Measurements from ENCODE around the gene SNAP29. TPM values are rescaled to one million over a fixed set of nuclear protein-coding genes. Genes with fewer than 3 reads are reported as not detected.
"Not testable (repeated sequence)": the region's sequence is repeated elsewhere in the genome, so short reads cannot be mapped to it uniquely, and the experiment has no call there.

SNAP29 gene
- total and polyA plus RNA-seq, 8 donors = 6.6 to 16.1 (median 11.7) TPM

GRCh38 chr22:20926243-20926642 lies 67.4 kb downstream of the SNAP29 start:
- no peaks in the 10 kb centered on the region for H3K36me3 ChIP-seq
- no peak for DNase-seq
- no peak for ATAC-seq
- H3K27me3 ChIP-seq = no peaks in the 10 kb centered on the region
- no peak for FAIRE-seq
- no peak for TF ChIP-seq CTCF (IDR thresholded peaks at IDR 0.05)
- intact Hi-C loops (cut with DNase I) = no loop called here
- no peaks in the 10 kb centered on the region for H3K9me3 ChIP-seq
- H3K4me1 ChIP-seq = peaks cover 0 to 8% (median 0%) of the 10 kb centered on the region in 3 donors
- no peak overlapping the region for H3K27ac ChIP-seq
- 84 to 91% methylated on average over 2 of the region's 2 CpGs for WGBS, 2 donors
- no peak overlapping the region for H3K4me3 ChIP-seq

DNA sequence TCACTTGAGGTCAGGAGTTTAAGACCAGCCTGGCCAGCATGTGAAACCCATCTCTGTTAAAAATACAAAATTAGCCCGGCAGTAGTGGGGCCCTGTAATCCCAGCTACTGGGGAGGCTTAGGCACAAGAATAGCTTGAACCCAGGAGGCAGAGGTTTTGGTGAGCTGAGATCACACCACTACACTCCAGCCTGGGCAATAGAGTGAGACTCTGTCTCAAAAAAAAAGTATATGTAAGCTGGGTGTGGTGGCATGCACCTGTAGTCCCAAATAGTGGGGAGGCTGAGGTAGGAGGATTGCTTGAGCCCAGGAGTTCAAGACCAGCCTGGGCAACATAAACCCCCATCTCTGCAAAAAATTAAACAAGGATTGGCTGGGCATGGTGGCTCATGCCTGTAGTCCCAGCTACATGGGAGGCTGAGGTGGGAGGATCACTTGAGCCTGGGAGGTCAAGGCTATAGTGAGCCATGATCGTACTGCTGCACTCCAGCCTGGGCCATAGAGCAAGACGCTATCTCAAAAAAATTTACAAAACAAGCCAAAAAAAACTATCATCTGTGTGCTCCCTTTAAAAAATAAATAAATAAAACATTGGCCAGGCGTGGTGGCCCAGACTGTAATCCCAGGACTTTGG lies 69.2 kb downstream of the SNAP29 start:
- FAIRE-seq (no peak), ATAC-seq (no peak), DNase-seq (no peak)
- Histone ChIP-seq H3K27me3 (no peaks in the 10 kb centered on the region), H3K36me3 (no peaks in the 10 kb centered on the region), H3K4me1 (peaks cover 0 to 7% (median 0%) of the 10 kb centered on the region in 3 donors), H3K27ac (no peak overlapping the region), H3K9me3 (no peaks in the 10 kb centered on the region), H3K4me3 (no peak overlapping the region)
- no peak for TF ChIP-seq CTCF (IDR thresholded peaks at IDR 0.05)
- 86 to 87% methylated on average over 4 of the region's 4 CpGs for WGBS, 2 donors
- intact Hi-C loops (cut with DNase I) = no loop called here

DNA sequence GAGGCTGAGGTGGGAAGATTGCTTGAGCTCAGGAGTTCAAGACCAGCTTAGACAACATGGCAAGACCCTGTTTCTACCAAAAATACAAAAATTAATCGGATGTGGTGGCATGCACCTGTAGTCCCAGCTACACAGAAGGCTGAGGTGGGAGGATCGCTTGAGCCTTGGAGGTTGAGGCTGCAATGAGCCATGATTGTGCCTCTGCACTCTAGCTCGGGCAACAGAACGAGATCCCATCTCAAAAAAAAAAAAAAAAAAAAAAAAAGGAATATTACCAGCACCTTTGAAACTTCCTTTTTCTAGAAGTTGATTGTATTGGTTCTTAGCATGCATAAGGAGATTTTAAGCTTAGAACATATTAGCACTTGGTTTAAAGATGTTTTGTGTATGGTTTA lies 69.8 kb downstream of the SNAP29 start:
- DNase-seq (no peak), FAIRE-seq (no peak), ATAC-seq (no peak)
- no peak overlapping the region for H3K4me3 ChIP-seq
- peaks cover 0 to 7% (median 0%) of the 10 kb centered on the region in 3 donors for H3K4me1 ChIP-seq
- intact Hi-C loops (cut with DNase I) = no loop called here
- H3K9me3 ChIP-seq = no peaks in the 10 kb centered on the region
- H3K27me3 ChIP-seq = no peaks in the 10 kb centered on the region
- WGBS, 2 donors = 93 to 98% methylated on average over 4 of the region's 4 CpGs
- H3K27ac ChIP-seq = no peak overlapping the region
- no peaks in the 10 kb centered on the region for H3K36me3 ChIP-seq
- TF ChIP-seq CTCF (IDR thresholded peaks at IDR 0.05) = no peak

GRCh38 chr22:20930004-20930403 lies 71.2 kb downstream of the SNAP29 start:
- DNase-seq = no peak
- FAIRE-seq = no peak
- intact Hi-C loops (cut with DNase I) = no loop called here
- Histone ChIP-seq H3K27ac (no peak overlapping the region), H3K4me3 (no peak overlapping the region), H3K4me1 (peaks cover 0 to 7% (median 0%) of the 10 kb centered on the region in 3 donors), H3K9me3 (no peaks in the 10 kb centered on the region), H3K27me3 (no peaks in the 10 kb centered on the region), H3K36me3 (peaks cover 0 to 7% (median 6%) of the 10 kb centered on the region in 3 donors)
- TF ChIP-seq CTCF (IDR thresholded peaks at IDR 0.05) = no peak
- no peak for ATAC-seq
- WGBS, 2 donors = 86 to 87% methylated on average over 1 of the region's 1 CpG

- intact Hi-C loops (cut with DNase I); H3K27me3 ChIP-seq; FAIRE-seq; H3K4me1 ChIP-seq; H3K9me3 ChIP-seq; H3K27ac ChIP-seq; H3K4me3 ChIP-seq; DNase-seq; ATAC-seq: not testable (repeated sequence)
- peaks cover 0 to 11% (median 6%) of the 10 kb centered on the region in 3 donors for H3K36me3 ChIP-seq
- WGBS, 2 donors = 94 to 99% methylated on average over 12 of the region's 12 CpGs
These were observed 71.6 kb downstream of the SNAP29 start for GRCh38 chr22:20930435-20930834.

All from pancreas (tissue), 10 donors.